Suprapubic skin (tissue), 4 donors: Measurements from ENCODE around the gene LHB. TPM values are rescaled to one million over a fixed set of nuclear protein-coding genes. Genes with fewer than 3 reads are reported as not detected.
"Not testable (repeated sequence)": the region's sequence is repeated elsewhere in the genome, so short reads cannot be mapped to it uniquely, and the experiment has no call there.

Experiments
- DNase-seq, 2 donors: peaks; one replicate each; pipeline ENCODE4 v3.0.0-alpha.2; 2019; ENCODE audit warnings: low spot score in 2 of 2
- H3K27ac ChIP-seq: fragments of 200-600 bp; sonication (generic); one replicate; pipeline ENCODE4 v1.5.1; 2019
- H3K27me3 ChIP-seq: fragments of 200-600 bp; sonication (generic); one replicate; pipeline ENCODE4 v1.5.1; 2019
- H3K36me3 ChIP-seq: fragments of 200-600 bp; sonication (generic); one replicate; pipeline ENCODE4 v1.5.1; 2019
- H3K4me1 ChIP-seq: fragments of 200-600 bp; sonication (generic); one replicate; pipeline ENCODE4 v1.5.1; 2019
- H3K4me3 ChIP-seq: fragments of 200-600 bp; sonication (generic); one replicate; pipeline ENCODE4 v1.5.1; 2019; ENCODE audit warnings: mild to moderate bottlenecking
- H3K9me3 ChIP-seq: fragments of 200-600 bp; sonication (generic); one replicate; pipeline ENCODE4 v1.5.1; 2019
- CTCF ChIP-seq, 2 donors: fragments of 200-600 bp in 1 of 2; fragments of 450-650 bp in 1 of 2; sonication (generic) in 1 of 2; IDR thresholded peaks; one replicate each; pipeline ENCODE4 v1.5.1; 2016 to 2019; ENCODE audit warnings: antibody characterized with exemption in 2 of 2, mild to moderate bottlenecking in 1 of 2, moderate library complexity in 1 of 2
- EP300 ChIP-seq: sonication (generic); formaldehyde crosslinking; IDR thresholded peaks from one replicate; pipeline ENCODE4 v1.6.1; 2017; ENCODE audit warnings: antibody characterized with exemption
- WGBS: methylation state at CpG from one replicate; pipeline ENCODE4 v1.1.5; 2018; 5-methylcytosine and 5-hydroxymethylcytosine counted together
- total RNA-seq, 4 donors: library from RNA; depleted of rRNA; stranded (reverse); fragments of >200 nt; gene quantifications; one replicate each; pipeline ENCODE4 v1.1.0, GENCODE V29; 2016

The LHB gene
- total RNA-seq, 4 donors from 2014 or later = not detected

DNA sequence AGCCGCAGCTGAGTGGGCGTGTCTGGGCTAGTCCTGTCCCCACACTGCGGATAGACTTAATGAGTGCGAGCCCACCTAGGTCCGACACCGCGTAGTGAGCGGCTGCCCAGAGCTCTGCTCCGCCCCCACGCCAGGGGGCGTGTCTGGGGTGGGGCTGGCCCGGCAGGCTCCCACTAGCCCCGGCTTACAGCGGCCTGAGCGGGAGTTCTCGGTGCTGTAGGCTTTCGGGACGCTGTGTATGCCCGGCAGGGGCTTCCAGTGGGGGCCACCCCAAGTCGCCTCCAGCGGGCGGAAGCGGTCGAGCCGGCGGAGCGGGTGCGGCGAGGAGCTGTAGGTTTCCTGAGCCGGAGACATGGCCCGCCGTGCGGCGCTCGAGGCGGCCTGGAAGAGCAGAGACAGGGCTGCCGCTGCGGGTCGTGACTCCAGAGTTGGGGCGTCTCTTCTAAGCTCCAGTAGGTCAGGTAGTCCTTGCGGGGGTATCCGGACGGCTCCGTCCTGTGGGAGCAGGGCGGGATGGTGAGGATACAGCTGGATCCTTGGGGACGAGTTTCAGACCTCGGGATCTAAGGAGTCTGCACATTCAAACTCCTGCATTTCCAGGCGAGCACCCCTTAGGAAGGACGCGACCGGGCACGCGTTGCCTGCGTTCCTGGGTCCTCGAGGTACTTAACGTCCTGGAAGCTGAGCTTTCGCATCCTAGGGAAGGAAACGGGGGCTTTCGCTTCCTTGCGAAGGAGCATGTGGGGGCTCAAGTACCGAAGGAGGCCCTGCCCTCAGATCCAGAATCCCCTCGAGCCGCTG, 39.4 kb upstream of the LHB start:
- Histone ChIP-seq H3K4me3 (peak overlapping the region; percentile 66), H3K27me3 (peaks cover 14% of the 10 kb centered on the region), H3K4me1 (peaks cover 29% of the 10 kb centered on the region), H3K36me3 (no peaks in the 10 kb centered on the region), H3K27ac (no peak overlapping the region), H3K9me3 (no peaks in the 10 kb centered on the region)
- DNase-seq = no peak
- TF ChIP-seq CTCF (IDR thresholded peaks at IDR 0.05) = peak in 1 of 2 donors; percentile 36
- TF ChIP-seq EP300 = no peak
- 0% methylated on average over 7 of the region's 63 CpGs for WGBS

- H3K36me3 ChIP-seq, H3K4me1 ChIP-seq, H3K27ac ChIP-seq, H3K4me3 ChIP-seq, H3K9me3 ChIP-seq, H3K27me3 ChIP-seq, DNase-seq: not testable (repeated sequence)
- WGBS = 74% methylated on average over 10 of the region's 24 CpGs
Observed at GRCh38 chr19:49050376-49051033, 33.6 kb upstream of the LHB start.

DNA sequence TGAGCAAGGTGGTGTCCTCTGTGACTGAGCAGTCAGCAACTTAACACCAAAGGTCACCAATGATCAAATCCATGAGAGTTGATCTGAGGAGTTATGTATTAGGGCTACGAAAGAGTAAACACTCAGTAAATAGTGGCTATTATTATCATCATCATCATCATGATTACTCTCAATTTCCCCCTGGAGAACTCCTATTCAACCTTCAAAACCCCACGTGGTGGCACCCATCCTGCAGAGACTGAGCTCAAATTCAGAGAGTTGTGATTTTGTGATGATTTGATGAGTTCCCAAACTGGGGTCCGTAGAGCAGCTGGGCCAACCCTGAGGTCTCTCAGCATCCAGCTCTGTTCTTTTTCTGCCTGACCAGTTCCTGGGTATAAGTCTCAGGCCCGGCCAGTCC, 32.9 kb upstream of the LHB start:
- H3K27me3 ChIP-seq, H3K36me3 ChIP-seq, DNase-seq, H3K4me3 ChIP-seq, H3K27ac ChIP-seq, H3K9me3 ChIP-seq, H3K4me1 ChIP-seq: not testable (repeated sequence)
- WGBS = 88% methylated on average over 3 of the region's 4 CpGs

GRCh38 chr19:49049011-49049410, 32.1 kb upstream of the LHB start, which contains the start of gene CGB8:
Gene CGB8, minus strand, starts transcription at chr19:49049111. Its CDS starts 372 bp downstream, at chr19:49048739.
- H3K27ac ChIP-seq, H3K27me3 ChIP-seq, H3K9me3 ChIP-seq, H3K4me3 ChIP-seq, H3K36me3 ChIP-seq, DNase-seq, H3K4me1 ChIP-seq: not testable (repeated sequence)
- WGBS = no CpG with 5 or more reads among the region's 12 CpGs

DNA sequence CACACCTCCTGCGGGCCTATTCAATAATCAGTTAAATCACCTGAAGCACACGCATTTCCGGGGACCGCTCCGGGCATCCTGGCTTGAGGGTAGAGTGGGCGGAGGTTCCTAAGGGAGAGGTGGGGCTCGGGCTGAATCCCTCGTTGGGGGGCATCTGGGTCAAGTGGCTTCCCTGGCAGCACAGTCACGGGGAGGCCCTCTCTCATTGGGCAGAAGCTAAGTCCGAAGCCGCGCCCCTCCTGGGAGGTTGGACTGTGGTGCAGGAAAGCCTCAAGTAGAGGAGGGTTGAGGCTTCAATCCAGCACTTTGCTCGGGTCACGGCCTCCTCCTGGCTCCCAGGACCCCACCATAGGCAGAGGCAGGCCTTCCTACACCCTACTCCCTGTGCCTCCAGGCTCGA, 26.7 kb upstream of the LHB start, which contains the start of gene CGB5:
TSS of gene CGB5 (plus strand) at position 301 of the 400 bp plus-strand sequence. CDS start 362 bp downstream, outside the sequence.
- no CpG with 5 or more reads among the region's 15 CpGs for WGBS

DNA sequence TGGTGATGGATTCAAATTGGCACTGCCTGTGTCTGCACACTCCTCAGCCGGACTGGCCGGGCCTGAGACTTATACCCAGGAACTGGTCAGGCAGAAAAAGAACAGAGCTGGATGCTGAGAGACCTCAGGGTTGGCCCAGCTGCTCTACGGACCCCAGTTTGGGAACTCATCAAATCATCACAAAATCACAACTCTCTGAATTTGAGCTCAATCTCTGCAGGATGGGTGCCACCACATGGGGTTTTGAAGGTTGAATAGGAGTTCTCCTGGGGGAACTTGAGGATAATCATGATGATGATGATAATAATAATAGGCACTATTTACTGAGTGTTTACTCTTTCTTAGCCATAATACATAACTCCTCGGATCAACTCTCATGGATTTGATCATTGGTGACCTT, 25.8 kb upstream of the LHB start:
- not testable (repeated sequence) for H3K4me1 ChIP-seq, H3K36me3 ChIP-seq, H3K9me3 ChIP-seq, H3K27ac ChIP-seq, H3K27me3 ChIP-seq, H3K4me3 ChIP-seq, DNase-seq
- 70% methylated on average over 2 of the region's 4 CpGs for WGBS

More for the DNA sequence above, 26.7 kb upstream of the LHB start, which contains the start of gene CGB5:
- not testable (repeated sequence) for H3K36me3 ChIP-seq, H3K27ac ChIP-seq, H3K27me3 ChIP-seq, H3K4me1 ChIP-seq, DNase-seq, H3K9me3 ChIP-seq, H3K4me3 ChIP-seq

DNA sequence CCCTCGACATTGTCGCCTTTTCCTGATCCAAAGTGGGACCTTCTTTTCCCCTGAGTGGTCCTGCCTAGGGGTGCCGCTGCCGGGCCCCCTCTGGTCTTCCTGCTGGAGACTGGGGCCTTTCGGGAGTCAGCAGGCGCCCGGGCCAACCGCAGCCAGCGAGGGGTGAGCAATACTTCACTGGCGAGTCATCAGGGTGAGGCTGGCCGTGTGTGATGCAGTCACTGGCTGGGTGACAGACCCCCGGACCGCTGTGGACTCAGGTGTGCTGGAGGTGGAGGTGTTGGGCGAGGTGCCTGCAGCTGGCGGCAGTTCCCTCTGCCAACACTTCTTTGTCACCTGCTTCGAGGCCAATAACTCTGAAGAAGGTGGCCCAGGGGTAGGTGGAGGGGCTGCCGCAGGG, 25.3 kb upstream of the LHB start:
- TF ChIP-seq EP300 (no peak), CTCF (IDR thresholded peaks at IDR 0.05) (no peak)
- Histone ChIP-seq H3K4me3 (no peak overlapping the region), H3K27me3 (no peaks in the 10 kb centered on the region), H3K4me1 (no peaks in the 10 kb centered on the region), H3K9me3 (no peaks in the 10 kb centered on the region), H3K27ac (no peak overlapping the region), H3K36me3 (no peaks in the 10 kb centered on the region)
- WGBS = 73% methylated on average over 12 of the region's 17 CpGs
- DNase-seq = no peak

- not testable (repeated sequence) for H3K4me3 ChIP-seq, H3K27me3 ChIP-seq, H3K36me3 ChIP-seq, H3K4me1 ChIP-seq, H3K27ac ChIP-seq, DNase-seq, H3K9me3 ChIP-seq
- WGBS = 59% methylated on average over 9 of the region's 9 CpGs
Observed at GRCh38 chr19:49039736-49040135, 22.8 kb upstream of the LHB start.

DNA sequence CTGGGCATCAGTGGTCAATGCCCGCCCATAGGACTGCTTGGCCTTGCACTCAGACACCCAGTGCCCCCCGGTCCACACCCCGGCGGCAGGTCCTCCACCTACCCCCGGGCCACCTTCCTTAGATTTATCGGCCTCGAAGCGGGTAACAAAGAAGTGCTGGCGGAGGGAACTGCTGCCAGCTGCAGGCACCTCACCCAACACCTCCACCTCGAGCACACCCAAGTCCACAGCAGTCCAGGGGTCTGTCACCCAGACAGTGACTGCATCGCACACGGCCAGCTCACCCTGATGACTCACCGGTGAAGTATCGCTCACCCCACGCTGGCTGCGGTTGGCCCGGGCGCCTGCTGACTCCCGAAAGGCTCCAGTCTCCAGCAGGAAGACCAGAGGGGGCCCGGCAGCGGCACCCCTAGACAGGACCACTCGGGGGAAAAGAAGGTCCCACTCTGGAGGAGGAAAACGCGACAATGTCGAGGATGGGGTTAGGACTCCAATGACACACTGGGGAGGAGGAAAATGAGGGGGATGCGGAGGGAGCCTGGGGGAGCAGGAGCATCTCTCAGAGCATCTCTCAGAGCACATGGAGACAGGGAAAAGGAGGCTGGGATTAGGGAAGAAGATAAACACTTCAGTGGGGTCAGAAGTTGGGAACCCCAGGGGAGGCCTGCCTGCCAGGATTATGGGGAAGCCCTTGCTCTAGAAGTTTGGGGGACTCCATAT, 21.8 kb upstream of the LHB start:
- not testable (repeated sequence) for DNase-seq, H3K27me3 ChIP-seq, H3K27ac ChIP-seq, H3K36me3 ChIP-seq, H3K4me1 ChIP-seq, H3K4me3 ChIP-seq, H3K9me3 ChIP-seq
- 86% methylated on average over 25 of the region's 26 CpGs for WGBS

DNA sequence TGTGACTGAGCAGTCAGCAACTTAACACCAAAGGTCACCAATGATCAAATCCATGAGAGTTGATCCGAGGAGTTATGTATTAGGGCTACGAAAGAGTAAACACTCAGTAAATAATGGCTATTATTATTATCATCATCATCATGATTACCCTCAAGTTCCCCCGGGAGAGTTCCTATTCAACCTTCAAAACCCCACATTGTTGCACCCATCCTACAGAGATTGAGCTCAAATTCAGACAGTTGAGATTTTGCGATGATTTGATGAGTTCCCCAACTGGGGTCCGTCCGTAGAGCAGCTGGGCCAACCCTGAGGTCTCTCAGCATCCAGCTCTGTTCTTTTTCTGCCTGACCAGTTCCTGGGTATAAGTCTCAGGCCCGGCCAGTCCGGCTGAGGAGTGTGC, 21.2 kb upstream of the LHB start:
- not testable (repeated sequence) for H3K4me1 ChIP-seq, H3K36me3 ChIP-seq, H3K27me3 ChIP-seq, H3K27ac ChIP-seq, H3K4me3 ChIP-seq, DNase-seq, H3K9me3 ChIP-seq
- WGBS = 95% methylated on average over 6 of the region's 8 CpGs
